ENCODE measurements around the gene PPP2R5E. TPM values are rescaled to one million over a fixed set of nuclear protein-coding genes. Genes with fewer than 3 reads are reported as not detected.

Gene PPP2R5E
- total and polyA plus RNA-seq, 2 of the 8 experiments (the other 6 are each of a cell fraction or from before 2014, with no cell fraction given): 6.8 to 64.6 TPM

- H3K4ac ChIP-seq (replicated peaks; ENCODE audit: insufficient read length, low read depth, low read length): no peak overlapping the region
- peaks cover 11% of the 10 kb centered on the region for H3K79me1 ChIP-seq (ENCODE audit: low read depth, low read length)
- H3K9me3 ChIP-seq (ENCODE audit: insufficient read depth in 2 of 2, low read depth in 1 of 2, low read length in 1 of 2): no peaks in the 10 kb centered on the region
- H2BK20ac ChIP-seq (ENCODE audit: low read length): no peak overlapping the region
- no peak overlapping the region for H3K9ac ChIP-seq (replicated peaks in 1 of 4; ENCODE audit: extremely low read depth in 1 of 4, low read depth in 3 of 4, low read length in 3 of 4)
- no peaks in the 10 kb centered on the region; a peak in 1 of 8 replicates for H3K36me3 ChIP-seq (ENCODE audit: control insufficient read depth in 2 of 4, insufficient read depth in 4 of 4, low read length in 3 of 4)
- H4K91ac ChIP-seq (replicated peaks; ENCODE audit: insufficient read length, low read length): no peak overlapping the region
- no peak overlapping the region for H3K56ac ChIP-seq (replicated peaks; ENCODE audit: insufficient read length, low read depth, low read length)
- no peak overlapping the region for H3K4me3 ChIP-seq (ENCODE audit: extremely low read depth in 1 of 4, insufficient read depth in 2 of 4, low read depth in 3 of 4, low read length in 4 of 4)
- no peak for DNase-seq (ENCODE audit: low read depth in 1 of 2, low spot score in 2 of 2)
- H4K8ac ChIP-seq (ENCODE audit: extremely low read depth, insufficient read depth, low read length): no peak overlapping the region
- no peak overlapping the region for H2BK5ac ChIP-seq (ENCODE audit: low read depth, low read length)
- H2BK15ac ChIP-seq (ENCODE audit: low read length): no peak overlapping the region
- H3K79me2 ChIP-seq (ENCODE audit: control insufficient read depth in 1 of 2, insufficient read depth in 2 of 2, low read length in 2 of 2): peaks cover 7 to 92% of the 10 kb centered on the region in 2 experiments
- peaks cover 0 to 4% (median 2%) of the 10 kb centered on the region in 4 experiments; a peak in 4 of 7 replicates for H3K4me1 ChIP-seq (replicated peaks in 1 of 4; ENCODE audit: control insufficient read depth in 3 of 4, insufficient read depth in 4 of 4, low read length in 3 of 4)
- no peak overlapping the region for H3K4me2 ChIP-seq (ENCODE audit: insufficient read depth in 1 of 2, low read depth in 2 of 2, low read length in 2 of 2)
- no peak overlapping the region for H3K23ac ChIP-seq (ENCODE audit: insufficient read length)
- no peak overlapping the region for H2BK12ac ChIP-seq (ENCODE audit: low read depth, low read length)
- H2BK120ac ChIP-seq (replicated peaks; ENCODE audit: low read depth, low read length): no peak overlapping the region
- H2AFZ ChIP-seq (ENCODE audit: low read length): no peak overlapping the region
- FAIRE-seq: no peak
- no peaks in the 10 kb centered on the region for H3K23me2 ChIP-seq (ENCODE audit: low read depth, low read length)
- H3K18ac ChIP-seq (ENCODE audit: extremely low read depth, low read length): no peak overlapping the region
- ChIA-PET CTCF (ENCODE audit: partially characterized antibody) (interaction anchor here (1.2 kb wide), 1 partner anchor 11 kb away, joined by 3 read pairs; no protein-coding TSS in a partner anchor), POLR2A (ENCODE audit: partially characterized antibody) (interaction anchor here (1.5 kb wide), 1 partner anchor 30 kb away, joined by 5 read pairs; the partner anchor contains the start of gene PPP2R5E)
- no peaks in the 10 kb centered on the region for H3K27me3 ChIP-seq (replicated peaks in 1 of 4; ENCODE audit: control insufficient read depth in 3 of 4, extremely low read depth in 1 of 4, insufficient read depth in 3 of 4, low read length in 3 of 4)
- H4K5ac ChIP-seq (ENCODE audit: insufficient read length, low read depth, low read length): no peak overlapping the region
- no peak overlapping the region for H3K27ac ChIP-seq (ENCODE audit: low read depth, low read length)
- no peak overlapping the region for H2AK5ac ChIP-seq (ENCODE audit: low read depth, low read length)
- peaks cover 14 to 15% of the 10 kb centered on the region in 2 experiments for H4K20me1 ChIP-seq (replicated peaks in 1 of 2; ENCODE audit: control insufficient read depth in 1 of 2, insufficient read depth in 2 of 2, low read length in 2 of 2)
- H3K14ac ChIP-seq (ENCODE audit: insufficient read length): no peak overlapping the region
- TF ChIP-seq SUZ12 (IDR thresholded peaks at IDR 0.05; ENCODE audit: low read length) (no peak), RFX5 (IDR thresholded peaks at IDR 0.05; ENCODE audit: borderline replicate concordance, low read depth, low read length) (no peak), BACH1 (IDR thresholded peaks at IDR 0.05; ENCODE audit: low read length) (no peak), KDM4A (IDR thresholded peaks at IDR 0.05; ENCODE audit: low read depth, low read length, severe bottlenecking) (no peak), EGR1 (IDR thresholded peaks at IDR 0.05; ENCODE audit: borderline replicate concordance, low read depth, low read length) (no peak), TEAD4 (IDR thresholded peaks at IDR 0.05; ENCODE audit: low read depth, low read length) (no peak), RXRA (IDR thresholded peaks at IDR 0.05; ENCODE audit: insufficient read depth, low read depth, low read length) (no peak), FOSL1 (IDR thresholded peaks at IDR 0.05; ENCODE audit: insufficient read depth, low read depth, low read length) (no peak), EP300 (IDR thresholded peaks at IDR 0.05; ENCODE audit: borderline replicate concordance in 1 of 2, low read depth in 2 of 2, low read length in 2 of 2) (no peak), SIN3A (conservative IDR thresholded peaks at IDR 0.05 in 1 of 2, IDR thresholded peaks at IDR 0.05 in 1 of 2; ENCODE audit: low read depth in 1 of 2, low read length in 2 of 2) (no peak), SIRT6 (IDR thresholded peaks at IDR 0.05; ENCODE audit: low read length) (no peak), MAFK (IDR thresholded peaks at IDR 0.05; ENCODE audit: low read depth, low read length) (no peak), CBX8 (IDR thresholded peaks at IDR 0.05; ENCODE audit: borderline replicate concordance, low read depth, low read length) (no peak), SP2 (IDR thresholded peaks at IDR 0.05; ENCODE audit: low read length) (no peak), RNF2 (IDR thresholded peaks at IDR 0.05; ENCODE audit: borderline replicate concordance, low read depth, low read length, missing control alignments, poor library complexity, severe bottlenecking) (no peak)
These were observed 30.3 kb downstream of the PPP2R5E start for GRCh38 chr14:63512861-63513260.

All from H1 (cell line).